HG02759 (cell line): ENCODE data around the gene ARFGEF2.
"Not testable (repeated sequence)": the region's sequence is repeated elsewhere in the genome, so short reads cannot be mapped to it uniquely, and the experiment has no call there.

Source experiments
- ATAC-seq: cut with Tn5 transposase; IDR thresholded peaks from one replicate; pipeline ENCODE4 v1.9.1; 2021; ENCODE audit warnings: mild to moderate bottlenecking, moderate library complexity; ENCODE audit not compliant: unreplicated experiment

Gene ARFGEF2

GRCh38 chr20:48921168-48921882 lies at the start of gene ARFGEF2:
ARFGEF2 (plus strand) TSS chr20:48921711; CDS start chr20:48921890, 179 bp downstream.
- ATAC-seq: peak; percentile 86

GRCh38 chr20:48875233-48875913 lies 46.1 kb upstream of the ARFGEF2 start:
- no peak for ATAC-seq

- no peak for ATAC-seq
Measured at GRCh38 chr20:48875914-48876240, 45.6 kb upstream of the ARFGEF2 start.

DNA sequence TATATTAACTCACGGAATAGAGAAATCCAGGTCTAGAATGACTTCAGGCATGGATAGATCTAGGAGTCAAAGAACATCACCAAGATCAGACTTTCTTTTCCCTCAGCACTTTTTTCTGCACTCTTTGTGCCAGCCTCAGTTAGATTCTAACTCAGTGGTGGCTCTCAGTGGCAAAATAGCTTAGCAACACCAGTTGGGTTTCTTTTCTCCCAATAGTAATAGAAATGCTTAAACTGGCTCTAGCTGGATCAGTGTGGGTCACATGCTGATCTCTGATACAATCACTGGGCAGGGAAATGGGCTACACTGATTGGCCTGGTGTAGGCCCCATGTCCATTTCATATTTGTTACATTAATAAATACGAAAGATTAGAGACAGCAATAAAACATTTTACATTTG lies 44.2 kb upstream of the ARFGEF2 start:
- ATAC-seq: no peak

- no peak for ATAC-seq
Measured at GRCh38 chr20:48878534-48879248, 42.8 kb upstream of the ARFGEF2 start.

DNA sequence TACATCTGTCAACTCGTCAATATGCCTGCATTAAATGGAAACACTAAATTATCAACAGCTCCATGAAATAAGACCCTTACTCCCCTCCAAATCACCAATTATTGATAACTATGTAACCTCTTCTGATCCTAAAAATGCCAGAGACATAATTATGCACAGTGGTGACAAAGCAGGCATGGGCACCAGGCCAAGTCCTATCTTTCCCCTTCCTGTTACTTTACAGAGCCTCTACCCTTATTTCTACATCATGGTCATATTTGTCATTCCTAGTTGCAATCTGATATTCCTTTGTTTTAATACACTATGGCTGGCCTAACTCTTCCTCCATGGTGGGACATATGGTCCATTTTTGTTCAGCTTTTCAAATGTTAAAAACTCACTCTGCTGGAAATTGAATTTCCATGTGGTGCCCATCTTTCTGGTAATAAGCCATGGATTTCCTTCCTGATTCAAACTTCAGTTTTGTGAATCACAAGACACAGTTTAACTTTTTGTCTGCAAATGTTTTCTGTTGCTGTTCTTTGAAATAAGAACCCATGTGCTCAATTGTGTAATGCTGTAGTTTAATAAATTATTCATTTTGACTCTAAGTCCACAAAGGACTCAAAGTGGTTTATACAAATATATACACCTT lies 41.8 kb upstream of the ARFGEF2 start:
- no peak for ATAC-seq

GRCh38 chr20:48880331-48880730 lies 41.2 kb upstream of the ARFGEF2 start:
- no peak for ATAC-seq

GRCh38 chr20:48880981-48881657 lies 40.4 kb upstream of the ARFGEF2 start:
- ATAC-seq: no peak

DNA sequence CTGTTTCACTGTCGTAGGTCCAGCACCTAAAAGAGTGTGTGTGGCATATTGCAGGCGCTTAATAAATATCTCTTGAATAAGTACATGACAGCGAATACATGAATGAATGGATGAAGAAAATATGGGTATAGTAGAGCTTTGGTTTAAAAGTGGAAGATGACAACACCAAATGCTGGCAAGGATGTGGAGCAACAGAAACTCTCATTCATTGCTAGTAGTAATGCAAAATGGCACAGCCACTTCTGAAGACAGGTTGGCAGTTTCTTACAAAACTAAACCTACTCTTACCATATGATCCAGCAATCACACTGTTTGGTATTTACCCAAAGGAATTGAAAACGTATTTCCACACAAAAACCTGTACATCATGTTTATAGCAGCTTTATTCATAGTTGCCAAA lies 36.3 kb upstream of the ARFGEF2 start:
- no peak for ATAC-seq

DNA sequence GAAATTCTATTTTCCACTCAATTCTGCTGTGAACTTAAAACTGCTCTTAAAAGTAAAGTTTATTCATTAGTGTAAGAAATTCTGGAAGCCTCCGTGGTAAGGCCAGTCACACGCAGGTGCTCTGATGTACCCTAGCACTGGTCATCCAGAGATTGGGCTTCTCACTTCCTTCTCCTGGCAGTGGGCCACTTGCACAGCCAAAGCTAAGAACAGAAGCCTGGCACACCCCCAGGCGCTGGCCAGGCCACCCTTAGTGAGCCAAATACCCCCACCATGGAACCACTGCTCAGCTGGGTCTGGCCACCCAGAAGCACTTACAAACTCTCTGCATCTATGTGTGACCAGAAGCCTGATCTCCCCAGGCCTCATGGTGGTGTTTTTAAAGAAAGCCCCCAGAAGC lies 35.3 kb upstream of the ARFGEF2 start:
- ATAC-seq: no peak

DNA sequence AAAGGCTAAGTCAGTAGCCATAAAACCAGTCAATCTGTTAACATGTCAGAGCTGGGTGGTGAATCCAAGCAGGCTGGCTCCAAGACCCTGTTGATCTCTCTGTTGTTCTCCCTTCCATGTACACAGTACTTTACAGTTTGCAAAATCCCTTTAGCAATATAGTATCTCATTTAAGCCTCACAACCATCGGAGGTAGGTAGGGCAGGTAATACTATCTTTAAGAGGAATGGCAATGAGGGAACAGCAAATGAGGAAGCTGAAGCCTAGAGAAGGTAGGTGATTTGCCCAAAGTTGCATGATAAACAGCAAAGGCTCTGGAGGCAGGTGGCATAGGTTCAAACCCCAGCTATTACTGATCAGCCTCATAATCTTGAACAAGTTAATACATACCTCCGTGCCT lies 34.7 kb upstream of the ARFGEF2 start:
- ATAC-seq: no peak

DNA sequence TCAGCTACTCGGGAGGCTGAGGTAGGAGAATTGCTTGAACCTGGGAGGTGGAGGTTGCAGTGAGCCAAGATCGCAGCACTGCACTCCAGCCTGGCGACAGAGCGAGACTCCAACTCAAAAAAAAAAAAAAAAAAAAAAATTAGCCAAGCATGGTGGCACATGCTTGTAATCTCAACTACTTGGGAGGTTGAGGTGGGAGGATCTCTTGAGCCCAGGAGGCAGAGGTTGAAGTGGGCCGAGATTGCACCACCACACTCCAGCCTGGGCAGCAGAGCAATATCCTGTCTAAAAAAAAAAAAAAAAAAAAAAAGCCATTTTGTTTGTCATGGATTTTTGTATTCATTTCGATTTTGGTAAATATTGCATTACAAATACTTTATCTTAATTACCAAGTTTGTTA lies 33.0 kb upstream of the ARFGEF2 start:
- ATAC-seq: not testable (repeated sequence)

GRCh38 chr20:48889140-48889790 lies 32.2 kb upstream of the ARFGEF2 start:
- no peak for ATAC-seq

DNA sequence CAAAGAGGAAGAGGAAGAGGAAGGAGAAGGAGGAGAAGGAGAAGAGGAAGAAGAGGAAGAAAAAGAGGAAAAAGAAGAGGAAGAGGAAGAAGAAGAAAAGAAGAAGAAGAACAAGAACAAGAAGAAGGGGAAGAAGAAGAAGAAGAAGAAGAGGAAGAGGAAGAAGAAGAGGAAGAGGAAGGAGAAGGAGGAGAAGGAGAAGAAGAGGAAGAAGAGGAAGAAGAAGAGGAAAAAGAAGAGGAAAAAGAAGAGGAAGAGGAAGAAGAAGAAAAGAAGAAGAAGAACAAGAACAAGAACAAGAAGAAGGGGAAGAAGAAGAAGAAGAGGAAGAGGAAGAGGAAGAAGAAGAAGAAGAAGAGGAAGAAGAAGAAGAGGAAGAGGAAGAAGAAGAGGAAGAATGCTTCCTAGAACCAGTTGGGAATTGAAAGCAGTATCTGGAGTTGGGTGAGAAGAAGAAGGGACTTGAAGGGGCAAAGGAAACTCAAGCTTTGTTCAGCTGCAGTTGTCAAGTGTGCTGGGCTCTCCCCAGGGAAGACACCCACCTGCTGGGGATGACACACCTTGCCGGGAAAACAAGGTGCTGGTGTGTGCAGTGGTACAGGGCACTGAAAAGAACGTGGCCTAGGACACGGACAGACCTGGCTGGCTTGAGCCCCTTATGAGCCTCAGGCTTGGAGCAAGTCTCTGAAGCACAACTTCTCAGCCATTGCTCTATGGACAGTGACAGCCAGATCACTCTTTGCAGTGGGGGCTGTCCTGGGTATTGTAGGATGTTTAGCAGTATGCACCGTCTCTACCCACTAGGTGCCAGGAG lies 30.1 kb upstream of the ARFGEF2 start:
- no peak for ATAC-seq

DNA sequence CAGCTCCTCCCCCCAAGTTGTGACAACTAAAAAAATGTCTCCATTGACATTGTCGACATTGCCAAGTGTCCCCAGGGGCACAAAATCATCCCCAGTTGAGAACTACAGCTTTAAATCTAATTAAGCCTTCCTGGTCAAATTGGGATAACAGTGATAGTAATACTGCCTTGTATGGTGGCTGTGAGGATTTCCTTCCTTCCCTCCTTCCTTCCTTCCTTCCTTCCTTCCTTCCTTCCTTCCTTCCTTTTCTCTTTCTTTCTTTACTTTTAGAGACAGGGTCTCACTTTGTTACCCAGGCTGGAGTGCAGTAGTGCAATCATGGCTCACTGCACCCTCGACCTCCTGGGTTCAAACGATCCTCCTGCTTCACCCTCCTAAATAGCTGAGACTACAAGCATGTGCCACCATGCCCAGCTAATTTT lies 29.5 kb upstream of the ARFGEF2 start:
- no peak for ATAC-seq

DNA sequence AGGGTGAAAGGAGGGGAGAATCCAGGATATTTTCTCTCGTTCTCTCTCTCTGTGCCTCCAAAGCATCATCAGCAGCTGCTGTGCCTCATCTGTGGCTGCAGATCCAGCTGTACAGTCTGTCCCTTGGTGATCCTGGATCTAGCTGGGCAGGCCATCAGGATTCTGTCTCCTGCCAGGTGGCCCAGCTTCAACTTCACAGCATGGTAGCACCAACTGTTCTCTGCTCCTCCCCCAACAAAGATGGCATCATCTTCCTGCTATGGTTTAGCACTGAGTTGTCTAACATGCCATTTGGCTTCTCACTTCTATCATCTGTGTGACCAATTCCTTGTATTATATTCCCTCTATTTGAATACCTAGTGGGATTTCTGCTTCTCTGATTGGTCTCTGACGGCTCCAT lies 28.6 kb upstream of the ARFGEF2 start:
- ATAC-seq: no peak

GRCh38 chr20:48893374-48893773 lies 28.1 kb upstream of the ARFGEF2 start:
- no peak for ATAC-seq

DNA sequence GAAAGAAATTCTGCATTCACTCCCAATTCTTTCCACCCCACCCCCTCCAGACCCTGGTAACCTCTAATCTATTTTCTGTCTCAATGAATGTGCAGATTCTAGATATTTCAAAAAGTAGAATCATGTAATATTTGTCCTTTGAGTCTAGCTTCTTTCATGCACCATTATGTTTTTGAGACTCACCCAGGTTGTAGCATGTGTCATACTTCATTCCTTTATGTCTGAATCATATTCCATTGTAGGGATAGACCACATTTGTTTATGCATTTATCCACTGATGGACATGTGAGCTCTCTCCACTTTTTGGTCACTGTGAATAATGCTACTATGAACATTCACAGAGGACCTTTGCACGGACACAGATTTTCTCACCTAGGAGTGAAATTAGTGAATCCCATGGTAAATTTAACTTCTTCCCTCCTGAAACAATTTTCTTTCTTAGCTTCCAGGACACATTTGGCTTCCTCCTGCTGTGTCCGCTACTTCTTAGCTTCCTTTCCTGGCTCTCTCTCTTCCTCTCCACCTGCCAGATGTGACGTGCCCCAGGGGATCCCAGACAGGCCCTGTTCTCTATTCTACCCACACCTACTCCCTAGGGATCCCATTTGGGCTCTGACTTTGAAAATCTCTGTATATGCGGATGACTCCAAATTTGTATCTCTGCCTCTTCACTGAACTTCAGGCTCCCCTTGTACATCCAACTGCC lies 24.1 kb upstream of the ARFGEF2 start:
- ATAC-seq: no peak

DNA sequence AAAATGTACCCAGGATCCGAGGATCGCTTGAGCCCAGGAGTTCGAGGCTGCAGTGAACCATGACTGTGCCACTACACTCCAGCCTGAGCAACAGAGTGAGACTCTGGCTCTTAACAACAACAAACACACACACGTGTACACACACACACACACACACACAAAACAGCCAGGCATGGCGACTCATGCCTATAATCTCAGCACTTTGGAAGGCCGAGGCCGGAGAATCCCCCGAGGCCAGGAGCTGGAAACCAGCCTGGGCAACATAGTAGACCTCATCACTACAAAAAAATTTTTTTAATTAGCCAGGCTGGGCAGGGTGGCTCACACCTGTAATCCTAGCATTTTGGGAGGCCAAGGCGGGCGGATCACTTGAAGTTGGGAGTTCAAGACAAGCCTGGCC lies 23.3 kb upstream of the ARFGEF2 start:
- no peak for ATAC-seq
